Esophagus mucosa (tissue), 1 donor: ENCODE results near the gene TSPAN4. TPM values are rescaled to one million over a fixed set of nuclear protein-coding genes. Genes with fewer than 3 reads are reported as not detected.
A peak's percentile ranks its signal among the peaks of the same experiment; 100 is the strongest.

Source experiments
- ATAC-seq: fragments of 200-7000 bp; cut with Tn5 transposase; one replicate; pipeline ENCODE4 v1.9.1; 2020
- total RNA-seq: library from RNA; stranded (reverse); gene quantifications from one replicate; pipeline ENCODE4 v1.2.4, GENCODE V29; 2023
- donor health status: DM: yes; HTN: yes; CAD: no.

The TSPAN4 gene
- total RNA-seq, 1 donor from 2014 or later: 8.4 TPM

GRCh38 chr11:867856-868358 is 25.3 kb downstream of the TSPAN4 start:
- no peak for ATAC-seq

- no peak for ATAC-seq
These were observed 25.7 kb downstream of the TSPAN4 start for GRCh38 chr11:868394-868793.

GRCh38 chr11:868802-869201 is 26.1 kb downstream of the TSPAN4 start:
- ATAC-seq: no peak

- ATAC-seq: no peak
These were observed 26.9 kb downstream of the TSPAN4 start for GRCh38 chr11:869399-870126.

GRCh38 chr11:870127-870413 is 27.4 kb downstream of the TSPAN4 start:
- no peak for ATAC-seq

- no peak for ATAC-seq
These were observed 27.8 kb downstream of the TSPAN4 start for GRCh38 chr11:870418-870817.

- no peak for ATAC-seq
These were observed 28.8 kb downstream of the TSPAN4 start for GRCh38 chr11:871472-871871.

GRCh38 chr11:872799-873198 is 30.1 kb downstream of the TSPAN4 start:
- no peak for ATAC-seq

GRCh38 chr11:873706-874105 is 31.1 kb downstream of the TSPAN4 start:
- no peak for ATAC-seq

GRCh38 chr11:875203-875602 is 32.6 kb downstream of the TSPAN4 start:
- ATAC-seq: no peak

- ATAC-seq: peak; percentile 9
These were observed 33.2 kb downstream of the TSPAN4 start for GRCh38 chr11:875769-876301.

- peak; percentile 82 for ATAC-seq
These were observed 33.9 kb downstream of the TSPAN4 start for GRCh38 chr11:876545-876944.

- peak; percentile 11 for ATAC-seq
These were observed 34.9 kb downstream of the TSPAN4 start for GRCh38 chr11:877565-877964.

GRCh38 chr11:880447-880846 is 37.8 kb downstream of the TSPAN4 start:
- no peak for ATAC-seq

GRCh38 chr11:882596-882995 is 39.9 kb downstream of the TSPAN4 start:
- ATAC-seq: peak; percentile 13

GRCh38 chr11:883527-883926 is 40.9 kb downstream of the TSPAN4 start:
- ATAC-seq: peak; percentile 9

- no peak for ATAC-seq
These were observed 42.0 kb downstream of the TSPAN4 start for GRCh38 chr11:884578-885070.

- ATAC-seq: no peak
These were observed 43.9 kb downstream of the TSPAN4 start for GRCh38 chr11:886568-886967.

- ATAC-seq: no peak
These were observed 44.9 kb downstream of the TSPAN4 start for GRCh38 chr11:887589-887988.

GRCh38 chr11:888310-889212 is 45.9 kb downstream of the TSPAN4 start:
- ATAC-seq: no peak

- no peak for ATAC-seq
These were observed 46.6 kb downstream of the TSPAN4 start for GRCh38 chr11:889257-889656.

- no peak for ATAC-seq
These were observed 47.2 kb downstream of the TSPAN4 start for GRCh38 chr11:889687-890475.
